Measurements from ENCODE around the gene TMEM123.
"Not testable (repeated sequence)": the region's sequence is repeated elsewhere in the genome, so short reads cannot be mapped to it uniquely, and the experiment has no call there.

TMEM123 gene

DNA sequence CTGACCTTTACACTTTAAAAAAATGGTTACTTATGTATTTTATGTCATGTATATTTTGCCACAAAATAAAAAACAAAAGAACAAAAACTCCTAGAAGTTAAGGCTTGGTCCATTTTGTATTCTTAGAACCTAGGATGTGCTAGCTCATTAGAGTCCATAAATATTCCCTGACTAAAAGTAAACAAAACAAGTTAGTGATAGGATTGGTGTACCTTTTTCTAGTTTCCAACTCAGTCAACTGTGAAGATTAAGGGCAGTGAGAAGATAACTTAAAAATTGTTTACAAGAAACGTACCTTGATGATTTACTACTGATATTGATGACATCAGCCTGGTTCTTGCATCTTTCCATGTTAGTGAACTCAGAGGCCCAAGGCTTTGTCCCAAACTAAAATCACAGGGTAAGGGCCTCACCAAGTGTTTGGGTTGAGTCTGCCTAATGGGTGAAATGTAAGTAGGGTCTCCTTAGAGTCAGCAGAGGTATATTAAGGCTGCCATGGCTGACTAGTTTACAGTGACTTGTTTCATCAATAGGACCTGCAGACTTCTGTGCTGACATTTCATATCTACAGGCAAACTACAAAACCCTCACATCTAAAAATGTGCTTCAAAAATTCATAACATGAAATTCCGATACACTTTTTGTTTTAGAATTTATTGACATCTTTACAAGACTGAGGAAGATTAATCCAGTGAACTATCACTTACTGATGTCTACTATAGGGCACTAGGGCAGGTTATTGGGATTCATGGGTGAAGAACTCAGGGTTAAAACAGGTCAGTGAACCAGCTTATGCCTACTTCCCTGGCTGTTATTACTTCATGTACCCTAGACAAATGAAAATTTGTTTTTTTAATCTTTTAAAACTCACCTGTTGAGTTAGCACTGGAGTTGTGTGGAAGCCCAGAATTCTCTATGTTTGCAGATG, 4.4 kb downstream of the TMEM123 start:
- DNase-seq: no peak

GRCh38 chr11:102447193-102447592, 5.4 kb downstream of the TMEM123 start:
- no peak for DNase-seq

- no peak for DNase-seq
Observed at GRCh38 chr11:102446606-102447005, 6.0 kb downstream of the TMEM123 start.

DNA sequence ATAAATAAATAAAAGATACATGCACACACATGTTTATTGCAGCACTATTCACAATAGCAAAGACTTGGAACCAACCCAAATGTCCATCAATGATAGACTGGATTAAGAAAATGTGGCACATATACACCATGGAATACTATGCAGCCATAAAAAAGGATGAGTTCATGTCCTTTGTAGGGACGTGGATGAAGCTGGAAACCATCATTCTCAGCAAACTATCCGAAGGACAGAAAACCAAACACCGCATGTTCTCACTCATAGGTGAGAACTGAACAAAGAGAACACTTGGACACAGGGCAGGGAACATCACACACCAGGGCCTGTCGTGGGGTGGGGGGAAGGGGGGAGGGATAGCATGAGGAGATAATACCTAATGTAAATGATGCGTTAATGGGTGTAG, 7.9 kb downstream of the TMEM123 start:
- DNase-seq: not testable (repeated sequence)

DNA sequence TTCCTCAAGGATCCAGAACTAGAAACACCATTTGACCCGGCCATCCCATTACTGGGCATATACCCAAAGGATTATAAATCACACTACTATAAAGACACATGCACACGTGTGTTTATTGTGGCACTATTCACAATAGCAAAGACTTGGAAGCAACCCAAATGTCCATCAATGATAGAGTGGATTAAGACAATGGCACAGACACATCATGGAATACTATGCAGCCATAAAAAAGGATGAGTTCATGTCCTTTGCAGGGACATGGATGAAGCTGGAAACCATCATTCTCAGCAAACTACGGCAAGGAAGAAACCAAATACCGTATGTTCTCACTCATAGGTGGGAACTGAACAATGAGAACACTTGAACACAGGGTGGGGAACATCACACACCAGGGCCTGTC, 8.4 kb downstream of the TMEM123 start:
- DNase-seq: not testable (repeated sequence)

DNA sequence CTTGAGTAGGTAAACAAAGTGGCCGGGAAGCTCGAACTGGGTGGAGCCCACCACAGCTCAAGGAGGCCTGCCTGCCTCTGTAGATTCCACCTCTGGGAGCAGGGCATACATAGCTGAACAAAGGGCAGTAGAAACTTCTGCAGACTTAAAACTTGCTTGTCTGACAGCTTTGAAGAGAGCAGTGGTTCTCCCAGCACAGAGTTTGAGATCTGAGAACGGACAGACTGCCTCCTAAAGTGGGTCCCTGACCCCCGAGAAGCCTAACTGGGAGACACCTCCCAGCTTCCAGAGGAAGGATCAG, 13.6 kb downstream of the TMEM123 start:
- not testable (repeated sequence) for DNase-seq

DNA sequence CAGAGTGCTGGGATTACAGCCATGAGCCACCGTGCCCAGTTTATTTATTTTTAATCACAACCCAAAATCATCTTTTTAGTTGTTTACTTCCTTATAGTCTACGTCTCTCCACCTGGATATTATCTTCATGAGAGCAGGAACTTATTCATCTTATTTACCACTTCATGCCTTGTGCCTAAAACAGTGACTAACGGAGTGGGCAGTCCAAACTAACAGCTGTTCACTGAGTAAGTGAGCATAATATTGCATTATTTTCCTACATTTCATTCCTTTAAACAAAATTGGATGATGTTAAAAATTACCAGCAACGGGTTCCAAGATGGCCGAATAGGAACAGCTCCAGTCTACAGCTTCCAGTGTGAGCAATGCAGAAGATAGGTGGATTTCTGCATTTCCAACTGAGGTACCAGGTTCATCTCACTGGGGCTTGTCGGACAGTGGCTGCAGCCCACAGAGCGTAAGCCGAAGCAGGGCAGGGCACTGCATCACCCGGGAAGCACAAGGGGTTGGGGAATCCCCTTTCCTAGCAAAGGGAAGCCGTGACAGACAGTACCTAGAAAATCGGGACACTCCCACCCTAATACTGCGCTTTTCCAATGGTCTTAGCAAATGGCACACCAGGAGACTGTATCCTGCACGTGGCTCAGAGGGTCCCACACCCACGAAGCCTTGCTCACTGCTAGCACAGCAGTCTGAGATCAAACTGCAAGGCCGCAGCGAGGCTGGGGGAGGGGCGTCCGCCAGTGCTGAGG, 14.1 kb downstream of the TMEM123 start:
- no peak for DNase-seq

DNA sequence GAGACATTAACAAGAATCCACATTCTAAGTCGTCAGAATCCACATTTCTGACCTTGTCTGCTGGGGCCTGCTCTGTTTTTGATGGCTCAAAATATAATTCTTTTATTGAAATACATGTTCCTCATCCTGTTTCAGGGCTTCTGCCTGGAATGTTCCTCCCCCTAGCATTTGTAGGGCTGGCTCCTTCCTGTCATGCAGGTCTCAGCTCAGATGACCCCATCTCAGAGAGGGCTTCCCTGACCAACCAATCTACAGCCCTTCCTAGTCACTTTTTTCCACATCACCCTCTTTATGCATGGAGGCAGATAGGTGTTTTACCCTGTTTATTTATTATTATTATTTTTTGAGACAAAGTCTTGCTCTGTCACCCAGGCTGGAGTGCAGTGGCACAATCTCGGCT, 14.8 kb downstream of the TMEM123 start:
- no peak for DNase-seq

DNA sequence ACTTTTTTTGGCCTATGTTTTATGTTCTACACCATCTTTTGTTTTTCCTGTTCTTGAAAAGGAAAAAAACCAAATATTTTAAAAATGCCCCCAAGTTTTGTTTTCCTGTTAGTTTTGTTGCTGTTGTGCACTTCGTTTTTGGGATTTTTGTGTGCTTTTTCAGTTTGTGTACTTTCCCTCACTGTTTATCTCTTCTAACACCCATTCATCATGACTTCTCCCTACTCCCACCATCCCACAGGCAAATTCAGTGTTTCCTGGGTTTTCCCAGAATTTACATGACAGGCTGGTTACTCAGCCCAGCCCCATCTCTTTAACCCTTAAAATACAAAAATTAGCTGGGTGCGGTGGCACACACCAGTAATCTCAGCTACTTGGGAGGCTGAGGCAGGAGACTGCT, 15.6 kb downstream of the TMEM123 start:
- DNase-seq: no peak

GRCh38 chr11:102436561-102436960, 16.0 kb downstream of the TMEM123 start:
- DNase-seq: no peak

DNA sequence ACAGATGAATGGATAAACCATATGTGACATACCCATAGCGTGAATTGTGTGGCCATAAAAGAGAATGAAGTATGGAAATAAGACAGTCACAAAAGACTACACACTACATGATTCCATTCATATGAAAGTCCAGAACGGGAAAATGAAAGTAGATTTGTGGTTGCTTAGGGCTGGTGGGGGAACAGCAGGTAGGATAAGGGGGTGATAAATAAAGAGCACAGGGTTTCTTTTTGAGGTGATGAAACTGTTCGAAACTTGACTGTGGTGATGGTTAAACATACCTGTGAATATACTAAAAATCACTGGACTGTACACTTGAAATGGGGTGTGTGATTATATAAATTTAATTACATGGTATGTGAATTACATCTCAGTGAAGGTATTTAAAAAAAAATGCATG, 16.9 kb downstream of the TMEM123 start:
- no peak for DNase-seq

DNA sequence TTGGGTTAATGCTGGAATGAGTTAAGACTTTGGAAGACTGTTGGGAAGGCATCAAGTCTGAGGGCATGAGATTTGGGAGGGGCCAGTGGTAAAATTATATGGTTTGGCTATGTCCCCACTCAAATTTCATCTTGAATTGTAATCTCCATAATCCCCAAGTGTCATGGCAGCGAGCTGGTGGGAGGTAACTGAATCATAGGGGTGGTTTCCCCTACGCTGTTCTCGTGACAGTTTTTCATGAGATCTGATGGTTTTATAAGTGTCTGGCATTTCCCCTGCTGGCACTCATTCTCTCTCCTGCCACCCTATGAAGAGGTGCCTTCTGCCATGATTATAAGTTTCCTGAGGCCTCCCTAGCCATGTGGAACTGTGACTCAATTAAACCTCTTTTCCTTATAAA, 19.0 kb downstream of the TMEM123 start:
- not testable (repeated sequence) for DNase-seq

DNA sequence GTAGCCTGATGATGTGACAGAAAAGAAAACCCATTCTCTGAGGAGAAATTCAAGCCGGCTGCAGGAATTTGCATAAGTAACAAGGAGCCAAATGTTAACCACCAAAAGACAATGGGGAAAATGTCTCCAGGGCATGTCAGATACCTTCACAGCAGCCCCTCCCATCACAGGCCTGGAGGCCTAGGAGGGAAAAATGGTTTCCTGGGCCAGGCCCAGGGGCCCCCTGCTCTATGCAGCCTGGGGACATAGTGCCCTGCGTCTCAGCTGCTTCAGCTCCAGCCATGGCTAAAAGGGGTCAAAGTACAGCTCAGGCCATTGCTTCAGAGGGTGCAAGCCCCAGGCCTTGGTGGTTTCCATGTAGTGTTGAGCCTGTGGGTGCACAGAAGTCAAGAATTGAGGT, 20.0 kb downstream of the TMEM123 start:
- DNase-seq: not testable (repeated sequence)

DNA sequence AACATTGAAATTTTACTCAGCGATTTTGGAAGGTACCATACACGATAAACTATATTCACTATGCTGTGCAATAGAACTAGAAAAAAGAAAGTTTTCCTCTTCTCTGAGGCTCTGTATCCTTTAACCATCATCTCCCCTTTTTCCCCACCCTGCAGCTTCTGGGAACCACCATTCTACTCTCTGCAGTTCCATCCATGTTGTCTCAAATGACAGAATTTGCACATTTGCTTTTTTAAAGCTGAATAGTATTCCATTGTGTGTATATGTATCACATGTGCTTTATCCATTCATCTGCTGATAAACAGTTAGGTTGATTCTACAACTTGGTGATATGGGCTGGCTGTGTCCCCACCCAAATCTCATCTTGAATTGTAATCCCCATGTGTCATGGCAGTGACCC, 21.2 kb downstream of the TMEM123 start:
- no peak for DNase-seq

GRCh38 chr11:102430158-102430836, 22.3 kb downstream of the TMEM123 start:
- no peak for DNase-seq

- no peak for DNase-seq
Observed at GRCh38 chr11:102429691-102430090, 22.9 kb downstream of the TMEM123 start.

- no peak for DNase-seq
Observed at GRCh38 chr11:102429226-102429625, 23.3 kb downstream of the TMEM123 start.

DNA sequence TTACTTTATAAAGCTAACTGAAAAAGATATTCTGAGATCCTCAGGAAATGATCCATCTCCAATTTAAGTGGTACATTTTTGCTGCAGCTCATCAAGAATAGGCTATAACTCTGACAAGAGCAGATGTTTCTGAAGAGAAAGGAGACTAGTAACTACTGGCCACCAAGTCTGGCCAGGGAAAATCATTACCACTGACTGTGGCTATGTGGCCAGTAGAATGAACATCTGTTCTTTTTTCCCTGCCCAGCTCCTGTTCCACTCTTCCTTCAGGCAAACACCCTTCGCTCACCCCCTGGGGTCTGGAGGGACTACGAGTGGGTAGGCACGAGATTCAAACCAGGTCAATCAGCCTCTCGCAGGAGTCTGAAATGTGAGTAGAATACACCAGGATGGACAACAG, 23.9 kb downstream of the TMEM123 start:
- no peak for DNase-seq

DNA sequence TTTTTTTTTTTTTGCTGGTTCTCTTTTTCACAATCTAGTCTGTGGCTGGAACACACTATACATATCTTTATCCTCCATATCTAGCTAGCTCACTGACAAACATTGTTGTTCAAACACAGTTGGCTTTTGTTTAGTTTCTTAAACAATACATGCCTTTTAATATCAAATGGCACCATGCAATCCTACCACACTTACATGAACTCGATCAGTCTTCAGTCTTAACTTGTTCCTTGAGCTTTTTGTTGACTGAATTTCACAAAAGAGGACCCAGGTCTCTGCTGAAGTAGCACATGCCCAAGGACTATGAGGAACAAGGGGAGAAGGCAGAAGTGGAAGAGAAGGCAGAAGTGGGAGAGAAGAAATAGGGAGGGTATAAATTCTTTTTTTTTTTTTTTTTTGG, 25.5 kb downstream of the TMEM123 start:
- no peak for DNase-seq

DNA sequence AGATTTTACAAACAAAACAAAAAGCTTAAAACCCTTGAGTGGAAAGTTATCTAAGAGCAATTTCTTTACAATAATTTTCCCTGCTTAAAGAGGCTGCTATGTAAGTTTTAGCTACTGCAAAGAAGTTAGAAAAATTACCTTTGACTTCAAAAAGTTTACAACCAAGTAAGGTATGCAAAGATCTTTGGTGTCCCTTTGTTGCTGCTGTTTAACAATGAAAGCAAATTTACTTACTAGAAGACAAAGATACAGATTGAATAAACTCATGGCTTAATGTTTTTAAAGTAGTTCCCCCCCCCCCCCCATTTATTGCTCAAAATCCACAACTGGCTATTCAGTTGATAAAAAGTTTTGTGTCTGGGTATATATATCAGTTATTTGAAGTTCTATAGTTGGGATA, 26.0 kb downstream of the TMEM123 start:
- no peak for DNase-seq

- no peak for DNase-seq
Observed at GRCh38 chr11:102426000-102426399, 26.6 kb downstream of the TMEM123 start.

DNA sequence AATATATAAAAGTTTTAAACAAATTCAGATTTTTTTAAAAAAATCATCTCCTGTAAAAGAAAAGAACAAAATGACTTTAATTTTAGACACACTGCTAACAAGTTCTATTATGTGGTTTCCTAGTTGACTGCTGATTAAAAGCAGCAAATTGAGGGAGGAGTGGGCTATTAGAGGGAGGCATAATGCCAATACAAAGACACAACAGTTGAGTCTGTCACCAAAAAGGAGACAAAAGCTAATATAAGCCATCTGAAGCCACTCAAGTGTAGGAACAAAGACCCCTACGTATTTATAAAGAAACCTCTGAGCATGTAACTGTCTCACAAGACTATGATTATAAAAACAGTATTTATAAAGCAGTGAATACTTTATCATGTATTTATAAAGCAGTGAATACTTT, 28.6 kb downstream of the TMEM123 start:
- DNase-seq: no peak

DNA sequence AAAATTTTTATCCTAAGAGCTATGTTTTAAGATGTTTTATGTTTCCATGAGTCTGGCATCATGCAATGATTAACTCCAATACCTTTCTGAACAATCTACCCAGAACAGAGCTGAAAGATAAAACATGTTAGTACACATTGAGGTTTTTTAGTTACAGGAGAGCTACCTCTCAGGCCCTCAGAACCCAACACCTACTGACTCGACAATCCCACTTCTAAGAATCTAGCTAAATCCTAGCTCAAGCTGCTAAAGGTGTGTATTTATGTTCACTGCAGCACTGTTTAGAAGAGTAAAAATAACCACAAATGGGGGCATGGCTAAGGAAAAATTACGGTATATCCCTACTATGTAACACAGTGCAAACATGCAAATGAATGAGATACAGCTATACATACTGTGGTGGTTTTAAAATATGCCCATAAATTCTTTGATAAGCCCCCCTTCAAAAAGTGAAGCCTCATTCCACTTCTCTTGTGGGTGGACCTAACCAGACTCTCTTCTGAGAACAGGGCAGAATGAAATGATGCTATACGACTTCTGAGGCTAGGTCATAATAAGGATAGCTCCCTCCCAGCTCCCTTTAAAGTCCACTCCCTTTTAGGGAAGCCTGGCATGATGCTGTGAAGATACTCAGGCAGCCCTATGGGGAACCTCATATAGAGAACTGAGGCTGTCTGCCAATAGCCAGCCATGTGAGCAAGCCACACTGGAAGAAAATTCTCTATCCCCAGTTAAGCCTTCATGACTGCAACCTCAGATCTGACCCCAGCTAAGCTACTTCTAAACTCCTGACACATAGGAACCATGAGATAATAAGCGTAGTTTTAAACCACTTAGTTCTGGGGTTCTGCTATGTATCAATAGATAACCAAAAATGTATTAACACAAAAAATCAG, 29.5 kb downstream of the TMEM123 start:
- no peak for DNase-seq
